Pancreas (tissue), 10 donors: Measurements from ENCODE around the gene EFNB2. TPM values are rescaled to one million over a fixed set of nuclear protein-coding genes. Genes with fewer than 3 reads are reported as not detected.

Source experiments
- ATAC-seq, 4 donors: fragments of 200-7000 bp; cut with Tn5 transposase; one replicate each; pipeline versions ENCODE4 v1.8.0 to v1.9.1; 2020; ENCODE audit warnings: mild to moderate bottlenecking in 4 of 4, moderate library complexity in 4 of 4
- DNase-seq, 6 donors: peaks; one replicate each; pipeline ENCODE4 v3.0.0-alpha.2; 2020
- FAIRE-seq: peaks from 2 replicates; lab custom pipeline; 2012; peaks lifted over from hg19 to GRCh38; lab: Jason Lieb, UNC
- H3K27ac ChIP-seq, 4 donors: fragments of 200-600 bp; sonication (generic); 1 replicate in 3 of 4; 2 replicates in 1 of 4; pipeline versions ENCODE4 v1.5.0 to v1.8.0; 2020
- H3K27me3 ChIP-seq, 4 donors: fragments of 200-600 bp; one replicate each; pipeline ENCODE4 v1.8.0; 2021
- H3K36me3 ChIP-seq, 3 donors: fragments of 200-600 bp; sonication (generic) in 1 of 3; one replicate each; pipeline versions ENCODE4 v1.5.0 to v1.8.0; 2020 to 2021
- H3K4me1 ChIP-seq, 3 donors: fragments of 200-600 bp; one replicate each; pipeline ENCODE4 v1.8.0; 2021
- H3K4me3 ChIP-seq, 4 donors: fragments of 200-600 bp; sonication (generic) in 2 of 4; one replicate each; pipeline versions ENCODE4 v1.5.0 to v1.8.0; 2020 to 2021
- H3K9me3 ChIP-seq, 4 donors: fragments of 200-600 bp; one replicate each; pipeline ENCODE4 v1.8.0; 2021
- WGBS, 2 donors: extraction: QIAGEN DNeasy Blood & Tissue Kit; methylation state at CpG; one replicate each; pipeline ENCODE4 v1.1.7; 2013; 5-methylcytosine and 5-hydroxymethylcytosine counted together
- intact Hi-C, 3 donors: fragments of 100-400 bp; cut with DNase I; formaldehyde crosslinking; loops; one replicate each; pipeline versions ENCODE4 v1.11.1 to v1.14.2; 2022
- polyA plus RNA-seq, 2 donors: library from polyadenylated mRNA; stranded (reverse); fragments of 200-250 nt; gene quantifications; one replicate each; pipeline ENCODE4 v1.2.3, GENCODE V29; 2013
- total RNA-seq, 6 donors: library from RNA; stranded (reverse); fragmentation: NEBNext Ultra II Directional in 4 of 6; extraction: Animal tissue kit (Norgen Biotek cat#: 25700) in 4 of 6; gene quantifications; one replicate each; pipeline versions ENCODE4 v1.2.1 to v1.2.4, GENCODE V29; 2021 to 2023
- TF ChIP-seq, protein P1 (sequence below), 4 donors: fragments of 200-600 bp; sonication (generic) in 3 of 4; IDR thresholded peaks; one replicate each; pipeline versions ENCODE4 v1.5.0 to v1.8.0; 2021; ENCODE audit warnings: antibody characterized with exemption in 4 of 4
- donor health status: healthy with polysubstance abuse.
- donor health status: DM: no; HTN: no; CAD: no; lungs with moderate emphysema.
- donor health status: DM: no; HTN: no; CAD: no.
- donor health status: control.
- donor health status: control.
- donor health status: Bipolar disorder and iron deficiency.
- donor health status: DM: yes; HTN: yes; CAD: no.
- donor health status: DM: no; HTN: no; CAD: no.
- donor health status: DM: no; HTN: no; CAD: no.
- donor health status: DM: yes; HTN: yes; CAD: no.

EFNB2 gene
- total and polyA plus RNA-seq, 8 donors = 2.4 to 8.0 (median 3.0) TPM

- DNase-seq = no peak
- intact Hi-C loops = loop anchor here in 1 of 3 donors (10.0 kb wide), 1 partner anchor 1112 kb away; no protein-coding TSS in a partner anchor
- WGBS, 2 donors = 85 to 92% methylated on average over 8 of the region's 8 CpGs
- TF ChIP-seq, protein P1, sequence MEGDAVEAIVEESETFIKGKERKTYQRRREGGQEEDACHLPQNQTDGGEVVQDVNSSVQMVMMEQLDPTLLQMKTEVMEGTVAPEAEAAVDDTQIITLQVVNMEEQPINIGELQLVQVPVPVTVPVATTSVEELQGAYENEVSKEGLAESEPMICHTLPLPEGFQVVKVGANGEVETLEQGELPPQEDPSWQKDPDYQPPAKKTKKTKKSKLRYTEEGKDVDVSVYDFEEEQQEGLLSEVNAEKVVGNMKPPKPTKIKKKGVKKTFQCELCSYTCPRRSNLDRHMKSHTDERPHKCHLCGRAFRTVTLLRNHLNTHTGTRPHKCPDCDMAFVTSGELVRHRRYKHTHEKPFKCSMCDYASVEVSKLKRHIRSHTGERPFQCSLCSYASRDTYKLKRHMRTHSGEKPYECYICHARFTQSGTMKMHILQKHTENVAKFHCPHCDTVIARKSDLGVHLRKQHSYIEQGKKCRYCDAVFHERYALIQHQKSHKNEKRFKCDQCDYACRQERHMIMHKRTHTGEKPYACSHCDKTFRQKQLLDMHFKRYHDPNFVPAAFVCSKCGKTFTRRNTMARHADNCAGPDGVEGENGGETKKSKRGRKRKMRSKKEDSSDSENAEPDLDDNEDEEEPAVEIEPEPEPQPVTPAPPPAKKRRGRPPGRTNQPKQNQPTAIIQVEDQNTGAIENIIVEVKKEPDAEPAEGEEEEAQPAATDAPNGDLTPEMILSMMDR (IDR thresholded peaks at IDR 0.05) = no peak
- no peak for FAIRE-seq
- H3K9me3 ChIP-seq = no peaks in the 10 kb centered on the region
- ATAC-seq = no peak
- no peak overlapping the region for H3K4me3 ChIP-seq
- H3K27me3 ChIP-seq = no peaks in the 10 kb centered on the region
- no peak overlapping the region for H3K27ac ChIP-seq
- H3K4me1 ChIP-seq = no peaks in the 10 kb centered on the region
- no peaks in the 10 kb centered on the region for H3K36me3 ChIP-seq
These were observed 8.6 kb downstream of the EFNB2 start for GRCh38 chr13:106526738-106527444.

- Histone ChIP-seq H3K4me1 (no peaks in the 10 kb centered on the region), H3K4me3 (no peak overlapping the region), H3K27ac (no peak overlapping the region), H3K9me3 (no peaks in the 10 kb centered on the region), H3K36me3 (no peaks in the 10 kb centered on the region), H3K27me3 (no peaks in the 10 kb centered on the region)
- ATAC-seq (no peak), FAIRE-seq (no peak), DNase-seq (no peak)
- 81 to 92% methylated on average over 3 of the region's 3 CpGs for WGBS, 2 donors
- TF ChIP-seq, protein P1 (IDR thresholded peaks at IDR 0.05) = no peak
- intact Hi-C loops = loop anchor here in 1 of 3 donors (10.0 kb wide), 1 partner anchor 1111 kb away; no protein-coding TSS in a partner anchor
These were observed 9.6 kb downstream of the EFNB2 start for GRCh38 chr13:106525865-106526264.

GRCh38 chr13:106524108-106524507 lies 11.4 kb downstream of the EFNB2 start:
- no peak overlapping the region for H3K4me3 ChIP-seq
- TF ChIP-seq, protein P1 (IDR thresholded peaks at IDR 0.05) = no peak
- DNase-seq (no peak), ATAC-seq (no peak), FAIRE-seq (no peak)
- intact Hi-C loops = loop anchor here in 1 of 3 donors (10.0 kb wide), 1 partner anchor 1109 kb away; no protein-coding TSS in a partner anchor
- no peak overlapping the region for H3K27ac ChIP-seq
- no peaks in the 10 kb centered on the region for H3K36me3 ChIP-seq
- WGBS, 2 donors = 52 to 66% methylated on average over 2 of the region's 2 CpGs
- no peaks in the 10 kb centered on the region for H3K9me3 ChIP-seq
- H3K4me1 ChIP-seq = no peaks in the 10 kb centered on the region
- H3K27me3 ChIP-seq = no peaks in the 10 kb centered on the region

GRCh38 chr13:106523576-106523975 lies 11.9 kb downstream of the EFNB2 start:
- no peaks in the 10 kb centered on the region for H3K9me3 ChIP-seq
- H3K27ac ChIP-seq = no peak overlapping the region
- no peaks in the 10 kb centered on the region for H3K4me1 ChIP-seq
- no peaks in the 10 kb centered on the region for H3K27me3 ChIP-seq
- ATAC-seq (no peak), FAIRE-seq (no peak), DNase-seq (no peak)
- H3K4me3 ChIP-seq = no peak overlapping the region
- intact Hi-C loops = loop anchor here in 1 of 3 donors (10.0 kb wide), 1 partner anchor 1109 kb away; no protein-coding TSS in a partner anchor
- TF ChIP-seq, protein P1 (IDR thresholded peaks at IDR 0.05) = no peak
- WGBS, 2 donors = 61 to 63% methylated on average over 3 of the region's 3 CpGs
- no peaks in the 10 kb centered on the region for H3K36me3 ChIP-seq
